ENCODE results near the gene PCNX2. TPM values are rescaled to one million over a fixed set of nuclear protein-coding genes. Genes with fewer than 3 reads are reported as not detected.

PCNX2 gene
- total RNA-seq, 1 donor from 2014 or later, result 11.3 TPM

DNA sequence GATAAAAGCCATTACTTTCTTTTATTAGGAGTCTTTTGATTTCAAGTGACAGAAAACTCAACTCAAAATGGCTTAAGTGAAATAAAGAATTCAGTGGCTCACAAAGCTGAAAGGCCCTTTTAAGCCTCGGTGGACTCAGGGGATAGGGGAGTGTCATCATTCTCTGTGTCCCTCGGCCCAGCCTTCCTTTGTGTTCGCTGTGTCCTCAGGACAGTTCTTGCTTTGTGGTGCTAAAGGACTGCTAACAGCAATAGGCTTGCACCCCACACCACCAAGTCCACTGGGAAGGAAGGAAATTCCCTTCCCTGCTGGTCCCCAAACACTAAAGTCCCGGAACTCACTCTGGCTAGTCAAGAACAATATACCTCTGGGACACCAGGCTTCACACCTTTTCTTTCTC lies 216.0 kb downstream of the PCNX2 start:
- Histone ChIP-seq H3K9me3 (no peaks in the 10 kb centered on the region), H3K4me1 (peaks cover 4% of the 10 kb centered on the region), H3K27me3 (ENCODE audit: low read depth) (no peaks in the 10 kb centered on the region), H3K4me3 (no peak overlapping the region), H3K36me3 (no peaks in the 10 kb centered on the region), H3K27ac (no peak overlapping the region)
- no peak for DNase-seq
- intact Hi-C loops (cut with DNase I), result no loop called here
- ATAC-seq, result no peak
- TF ChIP-seq CTCF (IDR thresholded peaks at IDR 0.05), result no peak

GRCh38 chr1:233078396-233078795 lies 217.1 kb downstream of the PCNX2 start:
- H3K36me3 ChIP-seq, result no peaks in the 10 kb centered on the region
- H3K27ac ChIP-seq, result no peak overlapping the region
- DNase-seq, result no peak
- no peaks in the 10 kb centered on the region for H3K9me3 ChIP-seq
- H3K27me3 ChIP-seq (ENCODE audit: low read depth), result no peaks in the 10 kb centered on the region
- intact Hi-C loops (cut with DNase I), result no loop called here
- no peak overlapping the region for H3K4me3 ChIP-seq
- peaks cover 4% of the 10 kb centered on the region for H3K4me1 ChIP-seq
- TF ChIP-seq CTCF (IDR thresholded peaks at IDR 0.05), result no peak
- no peak for ATAC-seq

- Histone ChIP-seq H3K4me3 (no peak overlapping the region), H3K36me3 (no peaks in the 10 kb centered on the region), H3K4me1 (no peaks in the 10 kb centered on the region), H3K9me3 (no peaks in the 10 kb centered on the region), H3K27ac (no peak overlapping the region), H3K27me3 (ENCODE audit: low read depth) (no peaks in the 10 kb centered on the region)
- no peak for ATAC-seq
- intact Hi-C loops (cut with DNase I), result no loop called here
- DNase-seq, result no peak
- TF ChIP-seq CTCF (IDR thresholded peaks at IDR 0.05), result no peak
Measured at GRCh38 chr1:233075915-233076295, 219.6 kb downstream of the PCNX2 start.

- intact Hi-C loops (cut with DNase I), result no loop called here
- no peaks in the 10 kb centered on the region for H3K4me1 ChIP-seq
- DNase-seq (no peak), ATAC-seq (no peak)
- TF ChIP-seq CTCF (IDR thresholded peaks at IDR 0.05), result no peak
- H3K4me3 ChIP-seq, result no peak overlapping the region
- H3K36me3 ChIP-seq, result no peaks in the 10 kb centered on the region
- peaks cover 4% of the 10 kb centered on the region for H3K9me3 ChIP-seq
- H3K27me3 ChIP-seq (ENCODE audit: low read depth), result no peaks in the 10 kb centered on the region
- no peak overlapping the region for H3K27ac ChIP-seq
Measured at GRCh38 chr1:233066087-233066486, 229.4 kb downstream of the PCNX2 start.

- TF ChIP-seq CTCF (IDR thresholded peaks at IDR 0.05), result no peak
- Histone ChIP-seq H3K36me3 (no peaks in the 10 kb centered on the region), H3K4me3 (no peak overlapping the region), H3K27ac (no peak overlapping the region), H3K9me3 (peaks cover 4% of the 10 kb centered on the region), H3K4me1 (no peaks in the 10 kb centered on the region), H3K27me3 (ENCODE audit: low read depth) (no peaks in the 10 kb centered on the region)
- intact Hi-C loops (cut with DNase I), result no loop called here
- DNase-seq (no peak), ATAC-seq (no peak)
Measured at GRCh38 chr1:233065685-233066084, 229.8 kb downstream of the PCNX2 start.

DNA sequence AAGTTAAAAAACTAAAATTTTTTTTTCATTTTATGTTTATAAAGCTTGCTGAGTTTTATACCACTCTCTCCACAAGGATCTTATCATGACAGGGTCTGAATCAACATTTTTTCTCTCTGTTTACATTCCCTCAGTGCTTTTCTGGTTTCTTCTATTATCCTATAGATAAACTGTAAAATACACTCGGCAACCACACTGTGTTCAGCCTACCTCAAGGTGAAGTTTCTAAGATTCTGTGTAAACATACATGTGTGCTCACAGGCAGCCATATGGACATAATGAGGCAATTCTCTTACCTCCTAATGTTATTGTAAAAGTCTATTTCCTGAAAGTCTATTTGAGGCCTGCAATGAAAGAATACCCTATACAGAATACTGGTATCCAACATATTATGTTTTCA lies 230.5 kb downstream of the PCNX2 start:
- intact Hi-C loops (cut with DNase I), result no loop called here
- H3K27me3 ChIP-seq (ENCODE audit: low read depth), result no peaks in the 10 kb centered on the region
- H3K4me3 ChIP-seq, result no peak overlapping the region
- ATAC-seq (no peak), DNase-seq (no peak)
- no peak overlapping the region for H3K27ac ChIP-seq
- no peak for TF ChIP-seq CTCF (IDR thresholded peaks at IDR 0.05)
- no peaks in the 10 kb centered on the region for H3K36me3 ChIP-seq
- peaks cover 4% of the 10 kb centered on the region for H3K9me3 ChIP-seq
- H3K4me1 ChIP-seq, result no peaks in the 10 kb centered on the region
